Smooth muscle cell (in vitro differentiated cells): ENCODE measurements around the gene GLI3. TPM values are rescaled to one million over a fixed set of nuclear protein-coding genes. Genes with fewer than 3 reads are reported as not detected.
A peak's percentile ranks its signal among the peaks of the same experiment; 100 is the strongest.

Experiments used
- DNase-seq: peaks from one replicate; lab custom pipeline; 2025; ENCODE audit not compliant: unreplicated experiment; lab: John Stamatoyannopoulos, UW
- H2AFZ ChIP-seq: fragments of 200-600 bp; sonication (generic); 2 replicates; pipeline ENCODE4 v1.6.0; 2016; ENCODE audit warnings: antibody characterized with exemption, low read depth, mild to moderate bottlenecking
- H3F3A ChIP-seq: fragments of 200-600 bp; sonication (generic); 2 replicates; pipeline ENCODE4 v1.6.0; 2017; ENCODE audit warnings: antibody characterized with exemption, low read depth
- H3K27ac ChIP-seq: fragments of 200-600 bp; sonication (generic); 2 replicates; pipeline ENCODE4 v1.5.1; 2016; ENCODE audit warnings: low read depth, mild to moderate bottlenecking
- H3K27me3 ChIP-seq: fragments of 200-600 bp; sonication (generic); 2 replicates; pipeline ENCODE4 v1.6.1; 2016; ENCODE audit warnings: low read depth, mild to moderate bottlenecking
- H3K36me3 ChIP-seq: fragments of 200-600 bp; sonication (generic); 2 replicates; pipeline ENCODE4 v1.5.1; 2016; ENCODE audit warnings: low read depth
- H3K4me1 ChIP-seq: fragments of 200-600 bp; sonication (generic); 2 replicates; pipeline ENCODE4 v1.5.1; 2016; ENCODE audit warnings: low read depth
- H3K4me2 ChIP-seq: fragments of 200-600 bp; sonication (generic); 2 replicates; pipeline ENCODE4 v1.6.0; 2016; ENCODE audit warnings: mild to moderate bottlenecking
- H3K4me3 ChIP-seq: fragments of 200-600 bp; sonication (generic); 2 replicates; pipeline ENCODE4 v1.5.1; 2016; ENCODE audit warnings: mild to moderate bottlenecking
- H3K79me2 ChIP-seq: fragments of 200-600 bp; sonication (generic); 2 replicates; pipeline ENCODE4 v1.6.0; 2016; ENCODE audit warnings: low read depth, mild to moderate bottlenecking
- H3K9ac ChIP-seq: fragments of 200-600 bp; sonication (generic); 2 replicates; pipeline ENCODE4 v1.6.0; 2016; ENCODE audit warnings: low read depth
- H3K9me3 ChIP-seq: fragments of 200-600 bp; sonication (generic); replicated peaks from 2 replicates; pipeline ENCODE4 v1.5.1; 2016; ENCODE audit warnings: low read depth
- H4K20me1 ChIP-seq: fragments of 200-600 bp; sonication (generic); 2 replicates; pipeline ENCODE4 v1.6.0; 2016; ENCODE audit warnings: low read depth
- WGBS: methylation state at CpG from one replicate; pipeline ENCODE4 v1.1.7; 2016; ENCODE audit warnings: low lambda C conversion rate; 5-methylcytosine and 5-hydroxymethylcytosine counted together
- polyA plus RNA-seq: library from polyadenylated mRNA; unstranded; fragments of >200 nt; fragmentation: Nextera tagmentation; extraction: Ambion mirVana; gene quantifications from 2 replicates; pipeline ENCODE4 v1.2.1, GENCODE V29; 2016
- total RNA-seq: library from RNA; depleted of rRNA; stranded (reverse); fragments of >200 nt; gene quantifications from 2 replicates; pipeline ENCODE4 v1.2.3, GENCODE V29; 2014
- TF ChIP-seq, protein P1 (sequence below): fragments of 200-600 bp; sonication (generic); IDR thresholded peaks from 2 replicates; pipeline ENCODE4 v1.5.1; 2017; ENCODE audit warnings: borderline replicate concordance, mild to moderate bottlenecking, antibody characterized with exemption; ENCODE audit not compliant: insufficient read depth, poor library complexity, severe bottlenecking

Gene GLI3
- total and polyA plus RNA-seq, 2 experiments from 2014 or later = 31.1 to 70.4 TPM

GRCh38 chr7:42192851-42193461, 44.1 kb downstream of the GLI3 start:
- WGBS = 7% methylated on average over 7 of the region's 7 CpGs
- DNase-seq = no peak
- H3K27ac ChIP-seq = peak overlapping the region; percentile 82
- no peaks in the 10 kb centered on the region for H3K27me3 ChIP-seq
- H3K4me1 ChIP-seq = peaks cover 59% of the 10 kb centered on the region
- H3K36me3 ChIP-seq = no peaks in the 10 kb centered on the region
- no peak overlapping the region for H2AFZ ChIP-seq
- H3K79me2 ChIP-seq = peaks cover 81% of the 10 kb centered on the region
- peak overlapping the region; percentile 2 for H3K9ac ChIP-seq
- peaks cover 97% of the 10 kb centered on the region for H4K20me1 ChIP-seq
- peak overlapping the region; percentile 78 for H3K4me2 ChIP-seq
- peaks cover 20% of the 10 kb centered on the region for H3F3A ChIP-seq
- TF ChIP-seq, protein P1, sequence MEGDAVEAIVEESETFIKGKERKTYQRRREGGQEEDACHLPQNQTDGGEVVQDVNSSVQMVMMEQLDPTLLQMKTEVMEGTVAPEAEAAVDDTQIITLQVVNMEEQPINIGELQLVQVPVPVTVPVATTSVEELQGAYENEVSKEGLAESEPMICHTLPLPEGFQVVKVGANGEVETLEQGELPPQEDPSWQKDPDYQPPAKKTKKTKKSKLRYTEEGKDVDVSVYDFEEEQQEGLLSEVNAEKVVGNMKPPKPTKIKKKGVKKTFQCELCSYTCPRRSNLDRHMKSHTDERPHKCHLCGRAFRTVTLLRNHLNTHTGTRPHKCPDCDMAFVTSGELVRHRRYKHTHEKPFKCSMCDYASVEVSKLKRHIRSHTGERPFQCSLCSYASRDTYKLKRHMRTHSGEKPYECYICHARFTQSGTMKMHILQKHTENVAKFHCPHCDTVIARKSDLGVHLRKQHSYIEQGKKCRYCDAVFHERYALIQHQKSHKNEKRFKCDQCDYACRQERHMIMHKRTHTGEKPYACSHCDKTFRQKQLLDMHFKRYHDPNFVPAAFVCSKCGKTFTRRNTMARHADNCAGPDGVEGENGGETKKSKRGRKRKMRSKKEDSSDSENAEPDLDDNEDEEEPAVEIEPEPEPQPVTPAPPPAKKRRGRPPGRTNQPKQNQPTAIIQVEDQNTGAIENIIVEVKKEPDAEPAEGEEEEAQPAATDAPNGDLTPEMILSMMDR = no peak
- peak overlapping the region; percentile 8 for H3K4me3 ChIP-seq
- no peaks in the 10 kb centered on the region for H3K9me3 ChIP-seq

DNA sequence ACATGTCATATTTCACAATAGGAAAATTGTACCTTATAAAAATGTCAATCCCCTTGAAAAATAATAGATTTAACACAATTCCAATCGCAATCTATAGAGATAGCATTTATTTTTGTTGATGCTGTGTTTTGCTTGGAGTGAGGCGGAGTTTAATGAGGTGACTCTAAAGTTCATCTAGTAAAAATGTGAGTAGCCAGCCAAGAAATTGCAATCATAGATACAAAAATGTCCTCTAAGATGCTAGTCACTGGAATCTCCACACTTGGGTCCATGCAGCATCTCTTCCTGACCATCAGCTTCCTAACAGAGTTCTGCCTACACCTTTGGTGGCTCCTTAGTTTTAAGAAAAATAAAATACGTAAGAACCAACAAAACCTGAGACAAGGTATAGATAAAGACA, 44.9 kb downstream of the GLI3 start:
- DNase-seq = no peak
- no peak overlapping the region for H3K4me3 ChIP-seq
- H4K20me1 ChIP-seq = peaks cover 97% of the 10 kb centered on the region
- H3K36me3 ChIP-seq = no peaks in the 10 kb centered on the region
- H3F3A ChIP-seq = peaks cover 11% of the 10 kb centered on the region
- no peak overlapping the region for H3K9ac ChIP-seq
- no peaks in the 10 kb centered on the region for H3K9me3 ChIP-seq
- peaks cover 50% of the 10 kb centered on the region for H3K4me1 ChIP-seq
- WGBS = 96% methylated on average over 3 of the region's 3 CpGs
- peak overlapping the region; percentile 82 for H3K27ac ChIP-seq
- peaks cover 83% of the 10 kb centered on the region for H3K79me2 ChIP-seq
- H2AFZ ChIP-seq = no peak overlapping the region
- peak overlapping the region; percentile 78 for H3K4me2 ChIP-seq
- H3K27me3 ChIP-seq = no peaks in the 10 kb centered on the region
- TF ChIP-seq, protein P1 = no peak

DNA sequence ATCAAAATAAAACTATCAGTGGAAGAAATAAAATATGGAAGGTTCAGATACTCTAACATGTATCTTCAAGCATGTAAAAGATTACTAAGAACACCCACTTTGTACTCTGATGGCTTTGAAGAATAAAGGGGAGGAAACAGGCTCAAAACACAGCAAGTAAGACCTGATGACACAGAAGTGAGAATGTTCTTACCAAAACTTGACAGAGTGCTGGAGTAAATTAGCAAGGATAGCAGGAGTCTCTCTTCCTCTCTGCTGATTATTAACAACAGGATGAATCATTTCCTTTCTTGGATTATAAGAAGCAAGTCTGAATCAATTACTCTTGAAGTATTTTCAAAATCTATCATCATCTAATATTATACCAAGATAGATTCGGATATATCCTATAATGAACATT, 47.5 kb downstream of the GLI3 start:
- Histone ChIP-seq H3K27me3 (no peaks in the 10 kb centered on the region), H2AFZ (no peak overlapping the region), H3K27ac (peak overlapping the region; percentile 68), H4K20me1 (peaks cover 99% of the 10 kb centered on the region), H3K4me1 (peaks cover 48% of the 10 kb centered on the region), H3K4me3 (no peak overlapping the region), H3K4me2 (peak overlapping the region; percentile 40), H3K79me2 (peaks cover 85% of the 10 kb centered on the region), H3K9me3 (no peaks in the 10 kb centered on the region), H3F3A (peaks cover 10% of the 10 kb centered on the region), H3K36me3 (no peaks in the 10 kb centered on the region), H3K9ac (no peak overlapping the region)
- WGBS = 86% methylated on average over 1 of the region's 1 CpG
- TF ChIP-seq, protein P1 = no peak
- DNase-seq = no peak

GRCh38 chr7:42186151-42186550, 50.9 kb downstream of the GLI3 start:
- H3K9me3 ChIP-seq = no peaks in the 10 kb centered on the region
- WGBS = 70% methylated on average over 5 of the region's 5 CpGs
- no peaks in the 10 kb centered on the region for H3K27me3 ChIP-seq
- TF ChIP-seq, protein P1 = peak; percentile 43
- peaks cover 91% of the 10 kb centered on the region for H3K79me2 ChIP-seq
- H3K36me3 ChIP-seq = no peaks in the 10 kb centered on the region
- peaks cover 19% of the 10 kb centered on the region for H3K4me1 ChIP-seq
- no peaks in the 10 kb centered on the region for H3F3A ChIP-seq
- H4K20me1 ChIP-seq = peaks cover 98% of the 10 kb centered on the region
- H3K9ac ChIP-seq = no peak overlapping the region
- DNase-seq = no peak
- no peak overlapping the region for H3K4me3 ChIP-seq
- H3K27ac ChIP-seq = no peak overlapping the region
- H2AFZ ChIP-seq = no peak overlapping the region
- H3K4me2 ChIP-seq = no peak overlapping the region
